ENCODE measurements around the gene SESN3.
"Not testable (repeated sequence)": the region's sequence is repeated elsewhere in the genome, so short reads cannot be mapped to it uniquely, and the experiment has no call there.

SESN3 gene

DNA sequence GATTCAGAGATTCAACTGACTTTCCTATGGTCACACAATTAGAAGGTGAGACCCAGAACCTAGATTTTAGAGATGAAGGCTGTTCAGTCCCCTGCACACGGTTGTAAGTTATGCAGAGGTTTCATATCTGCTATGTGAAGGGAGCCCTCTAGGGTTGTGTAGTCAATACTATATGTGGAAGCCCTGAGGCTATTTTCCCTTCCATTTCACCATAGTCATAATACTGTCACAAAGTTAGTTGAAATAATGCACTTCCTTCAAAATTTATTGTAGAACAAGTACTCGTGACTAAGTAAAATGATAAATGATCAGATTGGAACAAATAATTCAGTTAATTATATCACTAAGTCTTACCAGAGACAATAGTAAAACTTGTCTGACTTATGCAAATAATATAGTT, 92.6 kb downstream of the SESN3 start:
- TF ChIP-seq SPI1 (IDR thresholded peaks at IDR 0.05; ENCODE audit: borderline replicate concordance, low read depth): no peak
- TF ChIP-seq, protein P1, sequence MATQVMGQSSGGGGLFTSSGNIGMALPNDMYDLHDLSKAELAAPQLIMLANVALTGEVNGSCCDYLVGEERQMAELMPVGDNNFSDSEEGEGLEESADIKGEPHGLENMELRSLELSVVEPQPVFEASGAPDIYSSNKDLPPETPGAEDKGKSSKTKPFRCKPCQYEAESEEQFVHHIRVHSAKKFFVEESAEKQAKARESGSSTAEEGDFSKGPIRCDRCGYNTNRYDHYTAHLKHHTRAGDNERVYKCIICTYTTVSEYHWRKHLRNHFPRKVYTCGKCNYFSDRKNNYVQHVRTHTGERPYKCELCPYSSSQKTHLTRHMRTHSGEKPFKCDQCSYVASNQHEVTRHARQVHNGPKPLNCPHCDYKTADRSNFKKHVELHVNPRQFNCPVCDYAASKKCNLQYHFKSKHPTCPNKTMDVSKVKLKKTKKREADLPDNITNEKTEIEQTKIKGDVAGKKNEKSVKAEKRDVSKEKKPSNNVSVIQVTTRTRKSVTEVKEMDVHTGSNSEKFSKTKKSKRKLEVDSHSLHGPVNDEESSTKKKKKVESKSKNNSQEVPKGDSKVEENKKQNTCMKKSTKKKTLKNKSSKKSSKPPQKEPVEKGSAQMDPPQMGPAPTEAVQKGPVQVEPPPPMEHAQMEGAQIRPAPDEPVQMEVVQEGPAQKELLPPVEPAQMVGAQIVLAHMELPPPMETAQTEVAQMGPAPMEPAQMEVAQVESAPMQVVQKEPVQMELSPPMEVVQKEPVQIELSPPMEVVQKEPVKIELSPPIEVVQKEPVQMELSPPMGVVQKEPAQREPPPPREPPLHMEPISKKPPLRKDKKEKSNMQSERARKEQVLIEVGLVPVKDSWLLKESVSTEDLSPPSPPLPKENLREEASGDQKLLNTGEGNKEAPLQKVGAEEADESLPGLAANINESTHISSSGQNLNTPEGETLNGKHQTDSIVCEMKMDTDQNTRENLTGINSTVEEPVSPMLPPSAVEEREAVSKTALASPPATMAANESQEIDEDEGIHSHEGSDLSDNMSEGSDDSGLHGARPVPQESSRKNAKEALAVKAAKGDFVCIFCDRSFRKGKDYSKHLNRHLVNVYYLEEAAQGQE (IDR thresholded peaks at IDR 0.05; ENCODE audit: insufficient replicate concordance, low read depth): no peak
- no peak for TF ChIP-seq POLR2AphosphoS5 (IDR thresholded peaks at IDR 0.05; ENCODE audit: low read depth)
- TF ChIP-seq, protein P2, sequence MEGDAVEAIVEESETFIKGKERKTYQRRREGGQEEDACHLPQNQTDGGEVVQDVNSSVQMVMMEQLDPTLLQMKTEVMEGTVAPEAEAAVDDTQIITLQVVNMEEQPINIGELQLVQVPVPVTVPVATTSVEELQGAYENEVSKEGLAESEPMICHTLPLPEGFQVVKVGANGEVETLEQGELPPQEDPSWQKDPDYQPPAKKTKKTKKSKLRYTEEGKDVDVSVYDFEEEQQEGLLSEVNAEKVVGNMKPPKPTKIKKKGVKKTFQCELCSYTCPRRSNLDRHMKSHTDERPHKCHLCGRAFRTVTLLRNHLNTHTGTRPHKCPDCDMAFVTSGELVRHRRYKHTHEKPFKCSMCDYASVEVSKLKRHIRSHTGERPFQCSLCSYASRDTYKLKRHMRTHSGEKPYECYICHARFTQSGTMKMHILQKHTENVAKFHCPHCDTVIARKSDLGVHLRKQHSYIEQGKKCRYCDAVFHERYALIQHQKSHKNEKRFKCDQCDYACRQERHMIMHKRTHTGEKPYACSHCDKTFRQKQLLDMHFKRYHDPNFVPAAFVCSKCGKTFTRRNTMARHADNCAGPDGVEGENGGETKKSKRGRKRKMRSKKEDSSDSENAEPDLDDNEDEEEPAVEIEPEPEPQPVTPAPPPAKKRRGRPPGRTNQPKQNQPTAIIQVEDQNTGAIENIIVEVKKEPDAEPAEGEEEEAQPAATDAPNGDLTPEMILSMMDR (IDR thresholded peaks at IDR 0.05; ENCODE audit: insufficient read depth, low read length): no peak
- no peak for TF ChIP-seq GABPA (IDR thresholded peaks at IDR 0.05; ENCODE audit: low read depth)
- peaks cover 4% of the 10 kb centered on the region for H3K27me3 ChIP-seq (ENCODE audit: insufficient read depth, poor library complexity, severe bottlenecking)
- no peak overlapping the region for H3K4me3 ChIP-seq (replicated peaks; ENCODE audit: insufficient read depth, low read length)
- DNase-seq (ENCODE audit: low read depth in 1 of 2, low spot score in 1 of 2): no peak
- H3K27ac ChIP-seq (replicated peaks): no peak overlapping the region

DNA sequence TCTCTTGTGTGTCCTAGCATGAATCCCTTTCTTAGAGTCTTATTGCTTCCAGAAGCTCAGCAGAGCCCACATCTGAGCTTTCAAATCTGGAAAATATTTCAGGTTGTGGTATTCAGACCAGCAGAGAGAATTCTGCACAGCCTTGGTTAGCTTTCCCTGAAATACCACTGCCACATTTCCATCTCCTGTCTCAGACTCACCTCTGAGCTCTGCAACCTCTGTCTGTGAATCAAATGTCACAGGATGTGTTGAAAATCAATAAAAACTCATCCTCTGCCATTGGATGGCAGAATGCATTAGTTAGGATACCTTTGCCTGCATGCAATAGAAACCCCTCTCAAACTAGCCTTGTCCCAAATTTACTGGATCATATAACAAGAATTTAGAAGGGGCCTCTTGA, 93.7 kb downstream of the SESN3 start:
- DNase-seq (ENCODE audit: low read depth in 1 of 2, low spot score in 1 of 2): no peak
- Histone ChIP-seq H3K27ac (replicated peaks) (no peak overlapping the region), H3K4me3 (replicated peaks; ENCODE audit: insufficient read depth, low read length) (no peak overlapping the region), H3K27me3 (ENCODE audit: insufficient read depth, poor library complexity, severe bottlenecking) (peaks cover 3% of the 10 kb centered on the region)
- TF ChIP-seq, protein P1 (IDR thresholded peaks at IDR 0.05; ENCODE audit: insufficient replicate concordance, low read depth): no peak

DNA sequence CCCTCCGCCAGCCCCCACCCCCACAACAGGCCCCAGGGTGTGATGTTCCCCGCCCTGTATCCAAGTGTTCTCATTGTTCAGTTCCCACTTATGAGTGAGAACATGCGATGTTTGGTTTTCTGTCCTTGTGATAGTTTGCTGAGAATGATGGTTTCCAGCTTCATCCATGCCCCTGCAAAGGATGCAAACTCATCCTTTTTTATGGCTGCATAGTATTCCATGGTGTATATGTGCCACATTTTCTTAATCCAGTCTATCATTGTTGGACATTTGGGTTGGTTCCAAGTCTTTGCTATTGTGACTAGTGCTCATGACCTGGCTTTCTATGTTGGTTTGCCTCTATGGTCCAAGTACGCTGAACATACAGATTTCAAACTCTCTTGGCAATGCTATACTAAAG, 94.3 kb downstream of the SESN3 start:
- DNase-seq (ENCODE audit: low read depth in 1 of 2, low spot score in 1 of 2): not testable (repeated sequence)

DNA sequence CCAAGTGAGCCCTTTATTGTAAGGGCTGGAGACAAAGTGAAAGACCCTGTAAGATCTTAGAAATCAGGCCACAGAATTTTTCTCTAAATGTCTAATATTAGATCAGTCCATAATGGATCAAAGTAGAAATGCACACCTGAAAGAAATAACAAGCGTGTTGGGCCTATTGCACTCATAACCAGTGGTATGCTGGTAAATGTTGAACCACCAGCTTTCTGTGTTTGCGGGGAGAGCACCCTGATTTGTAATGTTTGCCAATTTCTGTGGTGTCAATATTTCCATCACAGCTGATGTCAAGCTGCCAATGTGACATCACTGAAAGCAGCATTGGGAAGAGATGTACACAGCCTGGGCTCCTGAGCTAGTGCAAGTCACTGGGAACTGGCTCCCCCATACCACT, 95.1 kb downstream of the SESN3 start:
- TF ChIP-seq, protein P1 (IDR thresholded peaks at IDR 0.05; ENCODE audit: insufficient replicate concordance, low read depth): no peak
- TF ChIP-seq SPI1 (IDR thresholded peaks at IDR 0.05; ENCODE audit: borderline replicate concordance, low read depth): no peak
- no peak for TF ChIP-seq POLR2AphosphoS5 (IDR thresholded peaks at IDR 0.05; ENCODE audit: low read depth)
- no peak for TF ChIP-seq GABPA (IDR thresholded peaks at IDR 0.05; ENCODE audit: low read depth)
- TF ChIP-seq, protein P2 (IDR thresholded peaks at IDR 0.05; ENCODE audit: insufficient read depth, low read length): no peak
- H3K27ac ChIP-seq (replicated peaks): no peak overlapping the region
- no peaks in the 10 kb centered on the region for H3K27me3 ChIP-seq (ENCODE audit: insufficient read depth, poor library complexity, severe bottlenecking)
- DNase-seq (ENCODE audit: low read depth in 1 of 2, low spot score in 1 of 2): no peak
- H3K4me3 ChIP-seq (replicated peaks; ENCODE audit: insufficient read depth, low read length): no peak overlapping the region

More for the DNA sequence above, 94.3 kb downstream of the SESN3 start:
- H3K27ac ChIP-seq (replicated peaks); H3K27me3 ChIP-seq (ENCODE audit: insufficient read depth, poor library complexity, severe bottlenecking); H3K4me3 ChIP-seq (replicated peaks; ENCODE audit: insufficient read depth, low read length): not testable (repeated sequence)

All from HL-60 (cell line).